Colonic mucosa (tissue), 4 donors: ENCODE results near the gene BRD9. TPM values are rescaled to one million over a fixed set of nuclear protein-coding genes. Genes with fewer than 3 reads are reported as not detected.

Experiments used
- DNase-seq: peaks from one replicate; pipeline ENCODE4 v3.0.0-alpha.2; 2020
- H3K27ac ChIP-seq: fragments of 200-600 bp; one replicate; pipeline ENCODE4 v1.8.0; 2021
- H3K27me3 ChIP-seq: fragments of 200-600 bp; one replicate; pipeline ENCODE4 v1.8.0; 2021
- H3K36me3 ChIP-seq: fragments of 200-600 bp; one replicate; pipeline ENCODE4 v1.8.0; 2021
- H3K4me1 ChIP-seq: fragments of 200-600 bp; one replicate; pipeline ENCODE4 v1.8.0; 2021; ENCODE audit warnings: mild to moderate bottlenecking
- H3K4me3 ChIP-seq: fragments of 200-600 bp; one replicate; pipeline ENCODE4 v1.8.0; 2021
- H3K9ac ChIP-seq, 2 donors: one replicate each; pipeline ENCODE4 v1.7.0; 2013; ENCODE audit warnings: control low read depth in 2 of 2, low read depth in 2 of 2, low read length in 2 of 2
- H3K9me3 ChIP-seq: fragments of 200-600 bp; one replicate; pipeline ENCODE4 v1.8.0; 2021
- CTCF ChIP-seq: fragments of 200-600 bp; IDR thresholded peaks from one replicate; pipeline ENCODE4 v1.8.0; 2022; ENCODE audit warnings: antibody characterized with exemption, mild to moderate bottlenecking
- intact Hi-C: fragments of 100-400 bp; cut with DNase I; formaldehyde crosslinking; loops from one replicate; pipeline ENCODE4 v1.14.1; 2022
- total RNA-seq, 2 donors: library from RNA; stranded (reverse); fragmentation: NEBNext Ultra II Directional in 1 of 2; extraction: Animal tissue kit (Norgen Biotek cat#: 25700) in 1 of 2; gene quantifications; one replicate each; pipeline ENCODE4 v1.2.1, GENCODE V29; 2021
- donor health status: healthy.
- donor health status: DM: no; HTN: no; CAD: no.
- donor health status: DM: no; HTN: no; CAD: no.

BRD9 gene
- total RNA-seq, 2 donors from 2014 or later: 22.3 to 41.8 TPM

- Histone ChIP-seq H3K36me3 (peaks cover 7% of the 10 kb centered on the region), H3K9ac (no peak overlapping the region), H3K27me3 (no peaks in the 10 kb centered on the region), H3K4me3 (no peak overlapping the region), H3K4me1 (no peaks in the 10 kb centered on the region), H3K9me3 (no peaks in the 10 kb centered on the region), H3K27ac (no peak overlapping the region)
- no peak for TF ChIP-seq CTCF
- intact Hi-C loops: no loop called here
- no peak for DNase-seq
Measured at GRCh38 chr5:878125-878524, 14.5 kb downstream of the BRD9 start.

- intact Hi-C loops: no loop called here
- Histone ChIP-seq H3K27ac (no peak overlapping the region), H3K9me3 (no peaks in the 10 kb centered on the region), H3K36me3 (peaks cover 7% of the 10 kb centered on the region), H3K4me1 (no peaks in the 10 kb centered on the region), H3K4me3 (no peak overlapping the region), H3K27me3 (no peaks in the 10 kb centered on the region), H3K9ac (no peak overlapping the region)
- no peak for DNase-seq
- TF ChIP-seq CTCF: no peak
Measured at GRCh38 chr5:876398-877365, 15.9 kb downstream of the BRD9 start.

GRCh38 chr5:875931-876330 lies 16.7 kb downstream of the BRD9 start:
- Histone ChIP-seq H3K4me3 (no peak overlapping the region), H3K27ac (no peak overlapping the region), H3K4me1 (no peaks in the 10 kb centered on the region), H3K27me3 (no peaks in the 10 kb centered on the region), H3K36me3 (peaks cover 7% of the 10 kb centered on the region), H3K9me3 (no peaks in the 10 kb centered on the region), H3K9ac (no peak overlapping the region)
- TF ChIP-seq CTCF: no peak
- intact Hi-C loops: no loop called here
- no peak for DNase-seq

GRCh38 chr5:873328-873727 lies 19.3 kb downstream of the BRD9 start:
- Histone ChIP-seq H3K4me3 (no peak overlapping the region), H3K27ac (no peak overlapping the region), H3K9me3 (no peaks in the 10 kb centered on the region), H3K9ac (no peak overlapping the region), H3K4me1 (no peaks in the 10 kb centered on the region), H3K36me3 (peaks cover 16% of the 10 kb centered on the region), H3K27me3 (no peaks in the 10 kb centered on the region)
- no peak for DNase-seq
- intact Hi-C loops: no loop called here
- TF ChIP-seq CTCF: no peak

- H3K27me3 ChIP-seq: no peaks in the 10 kb centered on the region
- H3K36me3 ChIP-seq: peaks cover 18% of the 10 kb centered on the region
- H3K9me3 ChIP-seq: no peaks in the 10 kb centered on the region
- no peak overlapping the region for H3K9ac ChIP-seq
- no peak overlapping the region for H3K4me3 ChIP-seq
- H3K4me1 ChIP-seq: no peaks in the 10 kb centered on the region
- intact Hi-C loops: no loop called here
- TF ChIP-seq CTCF: no peak
- H3K27ac ChIP-seq: no peak overlapping the region
- DNase-seq: no peak
Measured at GRCh38 chr5:872301-872700, 20.3 kb downstream of the BRD9 start.
